Measurements from ENCODE around the gene PTGES. TPM values are rescaled to one million over a fixed set of nuclear protein-coding genes. Genes with fewer than 3 reads are reported as not detected.
A peak's percentile ranks its signal among the peaks of the same experiment; 100 is the strongest.

Gene PTGES
- total RNA-seq, 2 donors from 2014 or later = 1.7 to 2.2 TPM

- peaks cover 19 to 44% of the 10 kb centered on the region in 2 donors for H3K4me1 ChIP-seq (ENCODE audit: control insufficient read depth in 1 of 2, low read depth in 2 of 2)
- ATAC-seq (ENCODE audit: insufficient number of reproducible peaks, low FRiP score, low read depth) (no peak), DNase-seq (ENCODE audit: low spot score) (no peak)
- no peaks in the 10 kb centered on the region for H3K27me3 ChIP-seq (replicated peaks; ENCODE audit: insufficient read depth)
- peak overlapping the region in 1 of 2 donors; percentile 28 for H3K27ac ChIP-seq
- H3K36me3 ChIP-seq = peaks cover 13% of the 10 kb centered on the region
- no peak for TF ChIP-seq CTCF (IDR thresholded peaks at IDR 0.05)
- H3K9me3 ChIP-seq = no peaks in the 10 kb centered on the region
- no peak overlapping the region for H3K4me3 ChIP-seq
Measured at GRCh38 chr9:129720865-129721545, 31.8 kb downstream of the PTGES start.

GRCh38 chr9:129720181-129720864, 32.5 kb downstream of the PTGES start:
- H3K27ac ChIP-seq = no peak overlapping the region
- H3K36me3 ChIP-seq = peaks cover 13% of the 10 kb centered on the region
- peak; percentile 28 for TF ChIP-seq CTCF (IDR thresholded peaks at IDR 0.05)
- no peaks in the 10 kb centered on the region for H3K9me3 ChIP-seq
- no peak for DNase-seq (ENCODE audit: low spot score)
- no peaks in the 10 kb centered on the region for H3K27me3 ChIP-seq (replicated peaks; ENCODE audit: insufficient read depth)
- no peak for ATAC-seq (ENCODE audit: insufficient number of reproducible peaks, low FRiP score, low read depth)
- peaks cover 18 to 43% of the 10 kb centered on the region in 2 donors for H3K4me1 ChIP-seq (ENCODE audit: control insufficient read depth in 1 of 2, low read depth in 2 of 2)
- no peak overlapping the region for H3K4me3 ChIP-seq

GRCh38 chr9:129719135-129719534, 33.7 kb downstream of the PTGES start:
- no peak for ATAC-seq (ENCODE audit: insufficient number of reproducible peaks, low FRiP score, low read depth)
- no peak for TF ChIP-seq CTCF (IDR thresholded peaks at IDR 0.05)
- no peaks in the 10 kb centered on the region for H3K9me3 ChIP-seq
- peaks cover 13% of the 10 kb centered on the region for H3K36me3 ChIP-seq
- peak overlapping the region; percentile 20 to 57 for H3K27ac ChIP-seq
- no peaks in the 10 kb centered on the region for H3K27me3 ChIP-seq (replicated peaks; ENCODE audit: insufficient read depth)
- H3K4me3 ChIP-seq = no peak overlapping the region
- DNase-seq (ENCODE audit: low spot score) = no peak
- peaks cover 24 to 43% of the 10 kb centered on the region in 2 donors for H3K4me1 ChIP-seq (ENCODE audit: control insufficient read depth in 1 of 2, low read depth in 2 of 2)

GRCh38 chr9:129718647-129719046, 34.2 kb downstream of the PTGES start:
- no peak for DNase-seq (ENCODE audit: low spot score)
- TF ChIP-seq CTCF (IDR thresholded peaks at IDR 0.05) = no peak
- ATAC-seq (ENCODE audit: insufficient number of reproducible peaks, low FRiP score, low read depth) = no peak
- peak overlapping the region; percentile 20 to 57 for H3K27ac ChIP-seq
- peaks cover 25 to 43% of the 10 kb centered on the region in 2 donors for H3K4me1 ChIP-seq (ENCODE audit: control insufficient read depth in 1 of 2, low read depth in 2 of 2)
- peaks cover 13% of the 10 kb centered on the region for H3K36me3 ChIP-seq
- H3K27me3 ChIP-seq (replicated peaks; ENCODE audit: insufficient read depth) = no peaks in the 10 kb centered on the region
- no peaks in the 10 kb centered on the region for H3K9me3 ChIP-seq
- H3K4me3 ChIP-seq = no peak overlapping the region

- Histone ChIP-seq H3K4me1 (ENCODE audit: control insufficient read depth in 1 of 2, low read depth in 2 of 2) (peaks cover 31 to 48% of the 10 kb centered on the region in 2 donors), H3K9me3 (no peaks in the 10 kb centered on the region), H3K27ac (peak overlapping the region in 1 of 2 donors; percentile 57), H3K27me3 (replicated peaks; ENCODE audit: insufficient read depth) (no peaks in the 10 kb centered on the region), H3K4me3 (no peak overlapping the region), H3K36me3 (peaks cover 13% of the 10 kb centered on the region)
- no peak for DNase-seq (ENCODE audit: low spot score)
- no peak for TF ChIP-seq CTCF (IDR thresholded peaks at IDR 0.05)
- no peak for ATAC-seq (ENCODE audit: insufficient number of reproducible peaks, low FRiP score, low read depth)
Measured at GRCh38 chr9:129717991-129718390, 34.9 kb downstream of the PTGES start.
